Liver (tissue), 9 donors: ENCODE data around the gene CDC42EP3. TPM values are rescaled to one million over a fixed set of nuclear protein-coding genes. Genes with fewer than 3 reads are reported as not detected.

ENCODE experiments used
- DNase-seq: peaks from one replicate; pipeline ENCODE4 v3.0.0-alpha.2; 2017; ENCODE audit warnings: low spot score
- H3K27ac ChIP-seq, 2 donors: one replicate each; pipeline ENCODE4 v1.7.0; 2013; ENCODE audit warnings: inconsistent platforms in 2 of 2, low read length in 2 of 2, control low read depth in 1 of 2, low read depth in 1 of 2, mild to moderate bottlenecking in 1 of 2
- H3K27me3 ChIP-seq, 4 donors: one replicate each; pipeline versions ENCODE4 v1.6.1 to v1.7.0; 2013; ENCODE audit warnings: low read length in 3 of 4, inconsistent platforms in 1 of 4, mild to moderate bottlenecking in 1 of 4, moderate library complexity in 1 of 4; ENCODE audit not compliant: control insufficient read depth in 4 of 4, insufficient read depth in 4 of 4
- H3K36me3 ChIP-seq, 4 donors: one replicate each; pipeline versions ENCODE4 v1.6.1 to v1.7.0; 2013; ENCODE audit warnings: low read length in 3 of 4, mild to moderate bottlenecking in 3 of 4, low read depth in 1 of 4, moderate library complexity in 1 of 4; ENCODE audit not compliant: control insufficient read depth in 4 of 4, insufficient read depth in 3 of 4
- H3K4me1 ChIP-seq, 4 donors: one replicate each; pipeline versions ENCODE4 v1.6.1 to v1.7.0; 2013; ENCODE audit warnings: low read length in 3 of 4, mild to moderate bottlenecking in 3 of 4, moderate library complexity in 1 of 4; ENCODE audit not compliant: control insufficient read depth in 4 of 4, insufficient read depth in 4 of 4
- H3K4me3 ChIP-seq, 3 donors: one replicate each; pipeline versions ENCODE4 v1.6.1 to v1.7.0; 2013; ENCODE audit warnings: low read length in 3 of 3, control low read depth in 1 of 3, low read depth in 1 of 3, mild to moderate bottlenecking in 1 of 3
- H3K9ac ChIP-seq, 2 donors: one replicate each; pipeline ENCODE4 v1.7.0; 2013; ENCODE audit warnings: low read length in 2 of 2, mild to moderate bottlenecking in 2 of 2, moderate library complexity in 2 of 2, control low read depth in 1 of 2, low read depth in 1 of 2
- H3K9me3 ChIP-seq, 4 donors: one replicate each; pipeline versions ENCODE4 v1.6.1 to v1.7.0; 2013; ENCODE audit warnings: low read length in 3 of 4; ENCODE audit not compliant: control insufficient read depth in 4 of 4
- ATF3 ChIP-seq: IDR thresholded peaks from 2 replicates; pipeline ENCODE4 v1.6.1; 2016; ENCODE audit warnings: antibody characterized with exemption
- CTCF ChIP-seq: fragments of 150-350 bp; IDR thresholded peaks from 2 replicates; pipeline ENCODE4 v1.5.1; 2017; ENCODE audit warnings: improper control_type of control experiment, low read depth, low read length; ENCODE audit not compliant: missing input control
- EGR1 ChIP-seq, 2 donors: IDR thresholded peaks; 2 replicates each; pipeline ENCODE4 v1.6.1; 2016 to 2018; ENCODE audit warnings: antibody characterized with exemption in 2 of 2, low read depth in 2 of 2
- FOXA1 ChIP-seq: IDR thresholded peaks from 2 replicates; pipeline ENCODE4 v1.6.1; 2016; ENCODE audit warnings: antibody characterized with exemption
- FOXA2 ChIP-seq: IDR thresholded peaks from 2 replicates; pipeline ENCODE4 v1.6.1; 2016; ENCODE audit warnings: antibody characterized with exemption
- GABPA ChIP-seq, 2 donors: IDR thresholded peaks in 1 of 2; conservative IDR thresholded peaks in 1 of 2; 2 replicates each; pipeline ENCODE4 v1.6.1; 2016; ENCODE audit warnings: antibody characterized with exemption in 2 of 2, mild to moderate bottlenecking in 1 of 2, moderate library complexity in 1 of 2
- HNF4A ChIP-seq, 2 donors: conservative IDR thresholded peaks; 2 replicates each; pipeline ENCODE4 v1.6.1; 2016; ENCODE audit warnings: antibody characterized with exemption in 2 of 2, mild to moderate bottlenecking in 2 of 2
- HNF4G ChIP-seq: IDR thresholded peaks from 2 replicates; pipeline ENCODE4 v1.6.1; 2016; ENCODE audit warnings: antibody characterized with exemption
- JUND ChIP-seq, 2 donors: IDR thresholded peaks; 2 replicates each; pipeline ENCODE4 v1.6.1; 2016; ENCODE audit warnings: antibody characterized with exemption in 2 of 2
- MAX ChIP-seq: IDR thresholded peaks from 2 replicates; pipeline ENCODE4 v1.6.1; 2016; ENCODE audit warnings: antibody characterized with exemption
- NR2F2 ChIP-seq: IDR thresholded peaks from 2 replicates; pipeline ENCODE4 v1.6.1; 2016; ENCODE audit warnings: antibody characterized with exemption
- RAD21 ChIP-seq, 2 donors: IDR thresholded peaks; 2 replicates each; pipeline ENCODE4 v1.6.1; 2016; ENCODE audit warnings: antibody characterized with exemption in 2 of 2, mild to moderate bottlenecking in 2 of 2
- REST ChIP-seq: IDR thresholded peaks from 2 replicates; pipeline ENCODE4 v1.6.1; 2016; ENCODE audit warnings: antibody characterized with exemption, mild to moderate bottlenecking
- RXRA ChIP-seq, 2 donors: IDR thresholded peaks; 2 replicates each; pipeline ENCODE4 v1.6.1; 2017 to 2018; ENCODE audit warnings: antibody characterized with exemption in 2 of 2, mild to moderate bottlenecking in 1 of 2
- SP1 ChIP-seq: IDR thresholded peaks from 2 replicates; pipeline ENCODE4 v1.6.1; 2018; ENCODE audit warnings: antibody characterized with exemption, mild to moderate bottlenecking
- TAF1 ChIP-seq: conservative IDR thresholded peaks from 2 replicates; pipeline ENCODE4 v1.6.1; 2016; ENCODE audit warnings: antibody characterized with exemption, mild to moderate bottlenecking
- YY1 ChIP-seq: IDR thresholded peaks from 2 replicates; pipeline ENCODE4 v1.6.1; 2016; ENCODE audit warnings: antibody characterized with exemption, mild to moderate bottlenecking
- ZBTB33 ChIP-seq: IDR thresholded peaks from 2 replicates; pipeline ENCODE4 v1.6.1; 2016; ENCODE audit warnings: antibody characterized with exemption
- WGBS: extraction: QIAGEN DNeasy Blood & Tissue Kit; methylation state at CpG from one replicate; pipeline ENCODE4 v1.1.7; 2013; 5-methylcytosine and 5-hydroxymethylcytosine counted together
- polyA plus RNA-seq, 2 donors: library from polyadenylated mRNA; stranded (reverse) in 1 of 2; unstranded in 1 of 2; fragments of 200-250 nt in 1 of 2; fragments of >200 nt in 1 of 2; fragmentation: Nextera tagmentation in 1 of 2; extraction: Ambion mirVana in 1 of 2; gene quantifications; one replicate each; pipeline versions ENCODE4 v1.2.1 to v1.2.3, GENCODE V29; 2013 to 2015
- total RNA-seq, 2 donors: library from RNA; depleted of rRNA; stranded (reverse); fragments of >200 nt; gene quantifications; one replicate each; pipeline ENCODE4 v1.2.3, GENCODE V29; 2014
- donor health status: healthy.
- donor health status: healthy.
- donor health status: healthy.
- donor health status: healthy.
- donor health status: healthy.

Gene CDC42EP3
- total and polyA plus RNA-seq, 4 donors, result 2.5 to 4.1 (median 3.3) TPM

- H3K27ac ChIP-seq, result no peak overlapping the region
- no peak overlapping the region for H3K9ac ChIP-seq
- H3K9me3 ChIP-seq, result no peaks in the 10 kb centered on the region
- 85% methylated on average over 11 of the region's 11 CpGs for WGBS
- H3K4me1 ChIP-seq, result peaks cover 0 to 5% (median 3%) of the 10 kb centered on the region in 4 donors
- no peak overlapping the region for H3K4me3 ChIP-seq
- no peaks in the 10 kb centered on the region for H3K36me3 ChIP-seq
- no peaks in the 10 kb centered on the region for H3K27me3 ChIP-seq
- TF ChIP-seq JUND (IDR thresholded peaks at IDR 0.05), result no peak
- no peak for TF ChIP-seq SP1
- TF ChIP-seq EGR1 (IDR thresholded peaks at IDR 0.05; ENCODE audit: low read depth in 2 of 2), result no peak
- DNase-seq, result no peak
Observed at GRCh38 chr2:37665604-37666362, 5.7 kb downstream of the CDC42EP3 start.

- WGBS, result 65% methylated on average over 2 of the region's 2 CpGs
- Histone ChIP-seq H3K27ac (no peak overlapping the region), H3K36me3 (no peaks in the 10 kb centered on the region), H3K4me1 (peaks cover 0 to 2% (median 1%) of the 10 kb centered on the region in 4 donors), H3K4me3 (no peak overlapping the region), H3K27me3 (no peaks in the 10 kb centered on the region), H3K9me3 (no peaks in the 10 kb centered on the region), H3K9ac (no peak overlapping the region)
- TF ChIP-seq ZBTB33 (no peak), FOXA1 (no peak), EGR1 (IDR thresholded peaks at IDR 0.05; ENCODE audit: low read depth in 2 of 2) (no peak), NR2F2 (no peak), JUND (IDR thresholded peaks at IDR 0.05) (no peak), YY1 (no peak), RXRA (IDR thresholded peaks at IDR 0.05) (no peak), REST (no peak), GABPA (IDR thresholded peaks at IDR 0.05 in 1 of 2, conservative IDR thresholded peaks at IDR 0.05 in 1 of 2) (no peak), MAX (no peak), CTCF (no peak), SP1 (no peak), TAF1 (no peak), FOXA2 (no peak), HNF4A (conservative IDR thresholded peaks at IDR 0.05) (no peak), ATF3 (no peak), HNF4G (no peak), RAD21 (IDR thresholded peaks at IDR 0.05) (no peak)
- no peak for DNase-seq
Observed at GRCh38 chr2:37665043-37665442, 6.4 kb downstream of the CDC42EP3 start.
